Keratinocyte (primary cell): Measurements from ENCODE around the gene CENATAC. TPM values are rescaled to one million over a fixed set of nuclear protein-coding genes. Genes with fewer than 3 reads are reported as not detected.

Experiments
- DNase-seq: peaks from one replicate; pipeline ENCODE4 v3.0.0-alpha.2; 2011; ENCODE audit warnings: low read depth, missing footprints, low spot score
- FAIRE-seq: peaks from 2 replicates; lab custom pipeline; 2011; peaks lifted over from hg19 to GRCh38; lab: Jason Lieb, UNC
- H2AFZ ChIP-seq: 2 replicates; pipeline ENCODE4 v1.6.0; 2012; ENCODE audit warnings: low read length, control low read depth, inconsistent platforms; ENCODE audit not compliant: control insufficient read depth
- H3K27ac ChIP-seq: 2 replicates; pipeline ENCODE4 v1.5.1; 2011; ENCODE audit warnings: low read length; ENCODE audit not compliant: control insufficient read depth, insufficient read depth
- H3K27me3 ChIP-seq: 3 replicates; pipeline ENCODE4 v1.6.0; 2011; ENCODE audit warnings: low read length; ENCODE audit not compliant: control insufficient read depth, insufficient read depth; ENCODE audit errors: extremely low read depth
- H3K36me3 ChIP-seq, 2 experiments: 2 replicates in 1 of 2; 3 replicates in 1 of 2; pipeline ENCODE4 v1.5.1; 2011; ENCODE audit warnings: low read length in 2 of 2, mild to moderate bottlenecking in 1 of 2; ENCODE audit not compliant: control insufficient read depth in 2 of 2, insufficient read depth in 2 of 2; ENCODE audit errors: extremely low read depth in 1 of 2
- H3K4me1 ChIP-seq: 3 replicates; pipeline ENCODE4 v1.5.1; 2011; ENCODE audit warnings: low read length; ENCODE audit not compliant: control insufficient read depth, insufficient read depth; ENCODE audit errors: extremely low read depth
- H3K4me2 ChIP-seq: 3 replicates; pipeline ENCODE4 v1.6.0; 2011; ENCODE audit warnings: low read depth, low read length; ENCODE audit not compliant: control insufficient read depth, insufficient read depth; ENCODE audit errors: extremely low read depth
- H3K4me3 ChIP-seq, 3 experiments: fragments of 200-600 bp in 1 of 3; sonication (generic) in 1 of 3; 2 replicates in 2 of 3; 3 replicates in 1 of 3; pipeline ENCODE4 v1.5.1; 2011 to 2016; ENCODE audit warnings: low read length in 3 of 3, mild to moderate bottlenecking in 3 of 3, control low read depth in 2 of 3, inconsistent platforms in 1 of 3, low read depth in 1 of 3, mixed read lengths in 1 of 3, mixed run types in 1 of 3, moderate library complexity in 1 of 3; ENCODE audit not compliant: control insufficient read depth in 2 of 3, insufficient read depth in 2 of 3; ENCODE audit errors: extremely low read depth in 1 of 3
- H3K79me2 ChIP-seq: 2 replicates; pipeline ENCODE4 v1.6.0; 2012; ENCODE audit warnings: low read length; ENCODE audit not compliant: control insufficient read depth, insufficient read depth
- H3K9ac ChIP-seq: 3 replicates; pipeline ENCODE4 v1.6.0; 2011; ENCODE audit warnings: low read length; ENCODE audit not compliant: control insufficient read depth, insufficient read depth; ENCODE audit errors: extremely low read depth
- H3K9me1 ChIP-seq: 3 replicates; pipeline ENCODE4 v1.6.0; 2011; ENCODE audit warnings: low read length; ENCODE audit not compliant: control insufficient read depth, insufficient read depth; ENCODE audit errors: extremely low read depth
- H3K9me3 ChIP-seq: 2 replicates; pipeline ENCODE4 v1.5.1; 2012; ENCODE audit warnings: low read depth, low read length; ENCODE audit not compliant: control insufficient read depth
- H4K20me1 ChIP-seq: 3 replicates; pipeline ENCODE4 v1.6.0; 2011; ENCODE audit warnings: low read length; ENCODE audit not compliant: control insufficient read depth, insufficient read depth; ENCODE audit errors: extremely low read depth
- CTCF ChIP-seq, 3 experiments: IDR thresholded peaks in 1 of 3; conservative IDR thresholded peaks in 1 of 3; optimal IDR thresholded peaks in 1 of 3; 2 replicates in 2 of 3; 3 replicates in 1 of 3; pipeline versions ENCODE3 to v1.5.1; 2011; ENCODE audit warnings: low read length in 3 of 3, mild to moderate bottlenecking in 3 of 3, moderate library complexity in 2 of 3, control low read depth in 1 of 3, inconsistent platforms in 1 of 3; ENCODE audit not compliant: insufficient read depth in 2 of 3; ENCODE audit errors: extremely low read depth in 1 of 3
- EZH2 ChIP-seq: IDR thresholded peaks from one replicate; pipeline ENCODE4 v1.6.1; 2012; ENCODE audit warnings: inconsistent platforms, mild to moderate bottlenecking, low read length, moderate library complexity
- dilution Hi-C: fragments of 300-500 bp; cut with MboI; formaldehyde crosslinking; loops from one replicate; pipeline ENCODE4 v1.7.0; 2020; ENCODE audit warnings: low sequenced_read_pairs; ENCODE audit not compliant: extremely low pct_ligation_motif_present
- polyA plus RNA-seq, 5 experiments: library from polyadenylated mRNA; depleted of rRNA in 3 of 5; stranded (reverse) in 3 of 5; stranded (forward) in 1 of 5; unstranded in 1 of 5; fragments of >200 nt; gene quantifications; 1 replicate in 1 of 5; 2 replicates in 3 of 5; 3 replicates in 1 of 5; pipeline versions ENCODE4 v1.2.1 to v1.2.3, GENCODE V29; 2011 to 2012; ENCODE audit warnings: missing spikeins in 2 of 5, low read depth in 1 of 5, low replicate concordance in 1 of 5

The CENATAC gene
- polyA plus RNA-seq, 1 donor (not counting 4 experiments of a cell fraction or from before 2014, with no cell fraction given): 22.6 TPM

GRCh38 chr11:119025541-119025940 is 27.6 kb downstream of the CENATAC start:
- Histone ChIP-seq H3K9ac (no peak overlapping the region), H4K20me1 (no peaks in the 10 kb centered on the region), H3K27me3 (no peaks in the 10 kb centered on the region), H3K79me2 (peaks cover 16% of the 10 kb centered on the region), H3K4me2 (no peak overlapping the region), H3K4me3 (no peak overlapping the region), H3K4me1 (peaks cover 14% of the 10 kb centered on the region), H3K36me3 (peaks cover 27 to 40% of the 10 kb centered on the region in 2 experiments), H2AFZ (no peak overlapping the region), H3K9me1 (no peaks in the 10 kb centered on the region), H3K9me3 (no peaks in the 10 kb centered on the region), H3K27ac (no peak overlapping the region)
- no peak for TF ChIP-seq EZH2
- TF ChIP-seq CTCF (optimal IDR thresholded peaks at IDR 0.05 in 1 of 3, IDR thresholded peaks at IDR 0.05 in 1 of 3, conservative IDR thresholded peaks at IDR 0.05 in 1 of 3; ENCODE audit: extremely low read depth in 1 of 3, insufficient read depth in 2 of 3, low read length in 3 of 3): no peak
- DNase-seq (no peak), FAIRE-seq (no peak)
- dilution Hi-C loops: no loop called here

GRCh38 chr11:119025978-119026766 is 28.2 kb downstream of the CENATAC start:
- no peaks in the 10 kb centered on the region for H3K9me3 ChIP-seq
- no peak overlapping the region for H3K9ac ChIP-seq
- no peak overlapping the region for H2AFZ ChIP-seq
- H3K4me1 ChIP-seq: peaks cover 14% of the 10 kb centered on the region
- H4K20me1 ChIP-seq: no peaks in the 10 kb centered on the region
- no peak overlapping the region for H3K27ac ChIP-seq
- H3K9me1 ChIP-seq: no peaks in the 10 kb centered on the region
- TF ChIP-seq CTCF (optimal IDR thresholded peaks at IDR 0.05 in 1 of 3, IDR thresholded peaks at IDR 0.05 in 1 of 3, conservative IDR thresholded peaks at IDR 0.05 in 1 of 3; ENCODE audit: extremely low read depth in 1 of 3, insufficient read depth in 2 of 3, low read length in 3 of 3) (no peak), EZH2 (no peak)
- no peaks in the 10 kb centered on the region for H3K27me3 ChIP-seq
- H3K4me2 ChIP-seq: no peak overlapping the region
- peaks cover 27 to 40% of the 10 kb centered on the region in 2 experiments for H3K36me3 ChIP-seq
- peaks cover 15% of the 10 kb centered on the region for H3K79me2 ChIP-seq
- FAIRE-seq (no peak), DNase-seq (no peak)
- H3K4me3 ChIP-seq: no peak overlapping the region
- dilution Hi-C loops: no loop called here
